Subcutaneous abdominal adipose tissue (tissue), 5 donors: Measurements from ENCODE around the gene LRRC4B.
"Not testable (repeated sequence)": the region's sequence is repeated elsewhere in the genome, so short reads cannot be mapped to it uniquely, and the experiment has no call there.

Experiments used
- H3K27ac ChIP-seq: one replicate; pipeline ENCODE4 v1.7.0; 2013; ENCODE audit warnings: low read depth, mild to moderate bottlenecking, inconsistent platforms, low read length, moderate library complexity
- H3K27me3 ChIP-seq, 5 donors: one replicate each; pipeline ENCODE4 v1.7.0; 2013; ENCODE audit warnings: low read length in 5 of 5, inconsistent platforms in 1 of 5; ENCODE audit not compliant: control insufficient read depth in 5 of 5, insufficient read depth in 4 of 5
- H3K36me3 ChIP-seq, 5 donors: one replicate each; pipeline ENCODE4 v1.7.0; 2013; ENCODE audit warnings: low read length in 5 of 5; ENCODE audit not compliant: control insufficient read depth in 5 of 5, insufficient read depth in 5 of 5
- H3K4me1 ChIP-seq, 5 donors: one replicate each; pipeline ENCODE4 v1.7.0; 2013; ENCODE audit warnings: low read length in 5 of 5, mild to moderate bottlenecking in 3 of 5, moderate library complexity in 1 of 5; ENCODE audit not compliant: control insufficient read depth in 5 of 5, insufficient read depth in 5 of 5
- H3K4me3 ChIP-seq, 5 donors: one replicate each; pipeline ENCODE4 v1.7.0; 2013; ENCODE audit warnings: low read length in 5 of 5, low read depth in 1 of 5
- H3K9ac ChIP-seq, 5 donors: one replicate each; pipeline ENCODE4 v1.7.0; 2013; ENCODE audit warnings: low read length in 5 of 5, mild to moderate bottlenecking in 4 of 5, moderate library complexity in 3 of 5
- H3K9me3 ChIP-seq, 5 donors: one replicate each; pipeline ENCODE4 v1.7.0; 2013; ENCODE audit warnings: low read length in 5 of 5; ENCODE audit not compliant: control insufficient read depth in 5 of 5
- donor health status: healthy.
- donor health status: healthy.
- donor health status: healthy.
- donor health status: healthy.
- donor health status: healthy.

The LRRC4B gene

GRCh38 chr19:50473336-50473735, 94.9 kb downstream of the LRRC4B start:
- H3K27me3 ChIP-seq, H3K27ac ChIP-seq, H3K4me3 ChIP-seq, H3K36me3 ChIP-seq, H3K9me3 ChIP-seq, H3K9ac ChIP-seq: not testable (repeated sequence)
- peaks cover 3 to 20% (median 16%) of the 10 kb centered on the region in 5 donors for H3K4me1 ChIP-seq

- H3K36me3 ChIP-seq: no peaks in the 10 kb centered on the region
- H3K9me3 ChIP-seq: no peaks in the 10 kb centered on the region
- H3K9ac ChIP-seq: no peak overlapping the region
- no peaks in the 10 kb centered on the region for H3K4me1 ChIP-seq
- no peak overlapping the region for H3K27ac ChIP-seq
- peaks cover 3 to 12% (median 12%) of the 10 kb centered on the region in 5 donors for H3K27me3 ChIP-seq
- no peak overlapping the region for H3K4me3 ChIP-seq
These were observed 99.4 kb downstream of the LRRC4B start for GRCh38 chr19:50468818-50469217.

GRCh38 chr19:50467566-50467965, 100.7 kb downstream of the LRRC4B start:
- Histone ChIP-seq H3K4me3 (no peak overlapping the region), H3K9me3 (no peaks in the 10 kb centered on the region), H3K27ac (no peak overlapping the region), H3K4me1 (no peaks in the 10 kb centered on the region), H3K9ac (no peak overlapping the region), H3K27me3 (peaks cover 3 to 12% (median 12%) of the 10 kb centered on the region in 5 donors), H3K36me3 (no peaks in the 10 kb centered on the region)
